ENCODE data around the gene STRBP.

GRCh38 chr9:123081824-123082223, 186.6 kb downstream of the STRBP start:
- no peak for TF ChIP-seq POLR2A (IDR thresholded peaks at IDR 0.05)
- TF ChIP-seq, protein P1, sequence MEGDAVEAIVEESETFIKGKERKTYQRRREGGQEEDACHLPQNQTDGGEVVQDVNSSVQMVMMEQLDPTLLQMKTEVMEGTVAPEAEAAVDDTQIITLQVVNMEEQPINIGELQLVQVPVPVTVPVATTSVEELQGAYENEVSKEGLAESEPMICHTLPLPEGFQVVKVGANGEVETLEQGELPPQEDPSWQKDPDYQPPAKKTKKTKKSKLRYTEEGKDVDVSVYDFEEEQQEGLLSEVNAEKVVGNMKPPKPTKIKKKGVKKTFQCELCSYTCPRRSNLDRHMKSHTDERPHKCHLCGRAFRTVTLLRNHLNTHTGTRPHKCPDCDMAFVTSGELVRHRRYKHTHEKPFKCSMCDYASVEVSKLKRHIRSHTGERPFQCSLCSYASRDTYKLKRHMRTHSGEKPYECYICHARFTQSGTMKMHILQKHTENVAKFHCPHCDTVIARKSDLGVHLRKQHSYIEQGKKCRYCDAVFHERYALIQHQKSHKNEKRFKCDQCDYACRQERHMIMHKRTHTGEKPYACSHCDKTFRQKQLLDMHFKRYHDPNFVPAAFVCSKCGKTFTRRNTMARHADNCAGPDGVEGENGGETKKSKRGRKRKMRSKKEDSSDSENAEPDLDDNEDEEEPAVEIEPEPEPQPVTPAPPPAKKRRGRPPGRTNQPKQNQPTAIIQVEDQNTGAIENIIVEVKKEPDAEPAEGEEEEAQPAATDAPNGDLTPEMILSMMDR (IDR thresholded peaks at IDR 0.05), result peak in 1 of 3 donors; percentile 25
- no peak for TF ChIP-seq EP300 (IDR thresholded peaks at IDR 0.05)
